HEK293T (cell line): Measurements from ENCODE around the gene EPHA7.

Source experiments
- BHLHE40 ChIP-seq: fragments of 450-650 bp; IDR thresholded peaks from 2 replicates; pipeline ENCODE4 v1.6.1; 2016; ENCODE audit warnings: mild to moderate bottlenecking, moderate library complexity, borderline replicate concordance
- ELF4 ChIP-seq: fragments of 450-650 bp; IDR thresholded peaks from 2 replicates; pipeline ENCODE4 v1.6.1; 2017; ENCODE audit warnings: antibody characterized with exemption
- FOXM1 ChIP-seq: fragments of 450-650 bp; IDR thresholded peaks from 2 replicates; pipeline ENCODE4 v1.6.1; 2017; ENCODE audit warnings: mild to moderate bottlenecking, borderline replicate concordance
- SP1 ChIP-seq: fragments of 450-650 bp; IDR thresholded peaks from 2 replicates; pipeline ENCODE4 v1.6.1; 2017
- TARDBP ChIP-seq: fragments of 450-650 bp; IDR thresholded peaks from 2 replicates; pipeline ENCODE4 v1.6.1; 2016
- ZNF384 ChIP-seq: fragments of 450-650 bp; IDR thresholded peaks from 2 replicates; pipeline ENCODE4 v1.6.1; 2016

- TF ChIP-seq FOXM1, result no peak
- TF ChIP-seq ZNF384, result peak; percentile 44; the same call in 1 of the 2 replicates
- no peak for TF ChIP-seq BHLHE40
- no peak for TF ChIP-seq TARDBP
- TF ChIP-seq ELF4, result peak; percentile 69
- TF ChIP-seq SP1, result peak; percentile 68; the same call in 1 of the 2 replicates
Observed at GRCh38 chr6:93419304-93420162, at the start of gene EPHA7.
